ENCODE results near the gene MTCL1. TPM values are rescaled to one million over a fixed set of nuclear protein-coding genes. Genes with fewer than 3 reads are reported as not detected.

The MTCL1 gene
- total and polyA plus RNA-seq, 10 of the 15 experiments (the other 5 are each of a cell fraction or from before 2014, with no cell fraction given), result 0.03 to 0.36 (median 0.13) TPM; not detected in 4

DNA sequence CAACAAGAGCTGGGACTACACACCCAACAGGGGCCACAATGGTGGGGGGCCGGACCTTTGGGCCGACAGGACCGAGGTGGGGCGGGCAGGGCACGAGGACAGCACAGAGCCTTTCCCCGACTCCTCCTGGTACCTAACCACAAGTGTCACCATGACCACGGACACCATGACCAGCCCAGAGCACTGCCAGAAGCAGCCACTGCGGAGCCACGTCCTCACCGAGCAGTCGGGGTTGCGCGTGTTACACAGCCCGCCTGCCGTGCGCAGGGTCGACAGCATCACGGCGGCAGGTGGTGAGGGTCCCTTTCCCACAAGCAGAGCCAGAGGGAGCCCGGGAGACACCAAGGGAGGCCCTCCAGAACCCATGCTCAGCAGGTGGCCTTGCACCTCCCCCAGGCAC lies 119.5 kb downstream of the MTCL1 start:
- no TSS peak for BruUV-seq (replicated peaks)
- in situ Hi-C loops (cut with MboI), result loop anchor here (25.0 kb wide), 2 partner anchors 137 to 1487 kb away; no protein-coding TSS in a partner anchor
- H2AFZ ChIP-seq (ENCODE audit: control insufficient read depth, low read depth, low read length), result no peak overlapping the region
- no peak overlapping the region for H3K27ac ChIP-seq (ENCODE audit: control insufficient read depth, insufficient read depth)
- ChIA-PET POLR2A (no interaction called here), RAD21 (ENCODE audit: unreplicated experiment) (no interaction called here), CTCF (no interaction called here), SMC1A (ENCODE audit: uncharacterized antibody, unreplicated experiment) (no interaction called here)
- TF ChIP-seq CHD2 (IDR thresholded peaks at IDR 0.05; ENCODE audit: borderline replicate concordance, low read depth, low read length) (no peak), BHLHE40 (IDR thresholded peaks at IDR 0.05; ENCODE audit: borderline replicate concordance in 1 of 2, low read depth in 2 of 2, low read length in 1 of 2) (no peak), SMAD5 (IDR thresholded peaks at IDR 0.05; ENCODE audit: low read depth) (no peak), MXI1 (IDR thresholded peaks at IDR 0.05; ENCODE audit: low read depth, low read length) (no peak)
- TF ChIP-seq, protein P1, sequence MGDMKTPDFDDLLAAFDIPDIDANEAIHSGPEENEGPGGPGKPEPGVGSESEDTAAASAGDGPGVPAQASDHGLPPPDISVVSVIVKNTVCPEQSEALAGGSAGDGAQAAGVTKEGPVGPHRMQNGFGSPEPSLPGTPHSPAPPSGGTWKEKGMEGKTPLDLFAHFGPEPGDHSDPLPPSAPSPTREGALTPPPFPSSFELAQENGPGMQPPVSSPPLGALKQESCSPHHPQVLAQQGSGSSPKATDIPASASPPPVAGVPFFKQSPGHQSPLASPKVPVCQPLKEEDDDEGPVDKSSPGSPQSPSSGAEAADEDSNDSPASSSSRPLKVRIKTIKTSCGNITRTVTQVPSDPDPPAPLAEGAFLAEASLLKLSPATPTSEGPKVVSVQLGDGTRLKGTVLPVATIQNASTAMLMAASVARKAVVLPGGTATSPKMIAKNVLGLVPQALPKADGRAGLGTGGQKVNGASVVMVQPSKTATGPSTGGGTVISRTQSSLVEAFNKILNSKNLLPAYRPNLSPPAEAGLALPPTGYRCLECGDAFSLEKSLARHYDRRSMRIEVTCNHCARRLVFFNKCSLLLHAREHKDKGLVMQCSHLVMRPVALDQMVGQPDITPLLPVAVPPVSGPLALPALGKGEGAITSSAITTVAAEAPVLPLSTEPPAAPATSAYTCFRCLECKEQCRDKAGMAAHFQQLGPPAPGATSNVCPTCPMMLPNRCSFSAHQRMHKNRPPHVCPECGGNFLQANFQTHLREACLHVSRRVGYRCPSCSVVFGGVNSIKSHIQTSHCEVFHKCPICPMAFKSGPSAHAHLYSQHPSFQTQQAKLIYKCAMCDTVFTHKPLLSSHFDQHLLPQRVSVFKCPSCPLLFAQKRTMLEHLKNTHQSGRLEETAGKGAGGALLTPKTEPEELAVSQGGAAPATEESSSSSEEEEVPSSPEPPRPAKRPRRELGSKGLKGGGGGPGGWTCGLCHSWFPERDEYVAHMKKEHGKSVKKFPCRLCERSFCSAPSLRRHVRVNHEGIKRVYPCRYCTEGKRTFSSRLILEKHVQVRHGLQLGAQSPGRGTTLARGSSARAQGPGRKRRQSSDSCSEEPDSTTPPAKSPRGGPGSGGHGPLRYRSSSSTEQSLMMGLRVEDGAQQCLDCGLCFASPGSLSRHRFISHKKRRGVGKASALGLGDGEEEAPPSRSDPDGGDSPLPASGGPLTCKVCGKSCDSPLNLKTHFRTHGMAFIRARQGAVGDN (IDR thresholded peaks at IDR 0.05), result no peak
- TF ChIP-seq, protein P2, sequence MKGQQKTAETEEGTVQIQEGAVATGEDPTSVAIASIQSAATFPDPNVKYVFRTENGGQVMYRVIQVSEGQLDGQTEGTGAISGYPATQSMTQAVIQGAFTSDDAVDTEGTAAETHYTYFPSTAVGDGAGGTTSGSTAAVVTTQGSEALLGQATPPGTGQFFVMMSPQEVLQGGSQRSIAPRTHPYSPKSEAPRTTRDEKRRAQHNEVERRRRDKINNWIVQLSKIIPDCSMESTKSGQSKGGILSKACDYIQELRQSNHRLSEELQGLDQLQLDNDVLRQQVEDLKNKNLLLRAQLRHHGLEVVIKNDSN (IDR thresholded peaks at IDR 0.05; ENCODE audit: borderline replicate concordance, extremely low read length, insufficient read depth, low read depth, low read length), result no peak
- no peaks in the 10 kb centered on the region for H3K4me1 ChIP-seq (ENCODE audit: control insufficient read depth, insufficient read depth, low read length)
- intact Hi-C loops (cut with micrococcal nuclease; ENCODE audit: unreplicated experiment), result no loop called here
- no peak for DNase-seq (ENCODE audit: low read depth, low spot score)
- no peak for ATAC-seq
- FAIRE-seq, result no peak
- no peaks in the 10 kb centered on the region for H3K79me2 ChIP-seq (ENCODE audit: control insufficient read depth, insufficient read depth, low read length)
- no peak overlapping the region for H3K4me2 ChIP-seq (ENCODE audit: control insufficient read depth, insufficient read depth)
- no peak overlapping the region for H3K9ac ChIP-seq (ENCODE audit: control insufficient read depth, insufficient read depth, low read length)
- no peaks in the 10 kb centered on the region for H3K9me3 ChIP-seq (replicated peaks; ENCODE audit: control insufficient read depth, insufficient read depth, low read length)
- no peaks in the 10 kb centered on the region for H4K20me1 ChIP-seq (ENCODE audit: control insufficient read depth, insufficient read depth)
- no peaks in the 10 kb centered on the region for H3K36me3 ChIP-seq (ENCODE audit: control insufficient read depth in 2 of 2, insufficient read depth in 2 of 2, low read length in 1 of 2)
- H3K4me3 ChIP-seq, result no peak overlapping the region
- 64% methylated on average over 20 of the region's 20 CpGs for WGBS (ENCODE audit: insufficient coverage, insufficient replicate concordance, low lambda C conversion rate, missing lambda C conversion rate)
- peaks cover 0 to 1% of the 10 kb centered on the region in 2 experiments; a peak in 3 of 4 replicates for H3K27me3 ChIP-seq (replicated peaks in 1 of 2; ENCODE audit: control insufficient read depth in 2 of 2, insufficient read depth in 2 of 2, low read length in 1 of 2)

Measured in GM12878 (cell line).